ENCODE results near the gene TTI1.
"Not testable (repeated sequence)": the region's sequence is repeated elsewhere in the genome, so short reads cannot be mapped to it uniquely, and the experiment has no call there.

TTI1 gene

DNA sequence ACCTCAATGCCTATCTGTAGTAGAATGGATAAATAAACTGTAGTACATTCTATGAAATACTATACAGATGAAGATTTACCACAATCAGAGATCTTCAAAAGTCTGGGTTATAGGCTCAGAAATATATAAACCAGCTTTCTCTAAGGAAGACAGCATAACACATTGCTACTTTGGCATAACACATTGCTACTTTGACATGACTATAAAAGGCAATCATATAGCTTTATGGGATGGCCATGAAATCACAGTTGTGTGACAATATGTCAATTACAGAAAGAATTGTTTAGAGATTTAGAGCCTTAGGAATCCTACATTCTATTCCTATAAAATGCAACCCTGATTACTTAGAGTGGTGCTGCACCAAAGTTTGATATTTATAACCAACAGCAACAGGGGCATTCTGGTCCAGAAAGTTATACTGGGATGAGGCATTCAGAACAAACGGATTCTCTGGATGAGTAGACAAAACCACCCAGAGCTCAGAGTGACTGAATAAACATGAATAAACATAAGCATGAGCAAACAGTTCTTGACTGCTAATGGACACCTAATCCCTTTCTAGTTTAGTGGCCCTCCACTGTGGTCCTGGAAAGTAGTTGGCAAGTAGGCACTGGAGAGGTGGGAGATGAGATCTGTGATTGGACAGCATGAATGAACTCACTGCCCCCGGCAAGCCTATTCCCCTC, 12.0 kb downstream of the TTI1 start:
- H3K27ac ChIP-seq (ENCODE audit: low read depth, low read length): no peak overlapping the region
- H3K4me1 ChIP-seq (ENCODE audit: control insufficient read depth, insufficient read depth, low read length): no peaks in the 10 kb centered on the region
- H3K9ac ChIP-seq (ENCODE audit: low read length): no peak overlapping the region
- no peak overlapping the region for H3K4me3 ChIP-seq (ENCODE audit: low read length)
- H3K36me3 ChIP-seq (ENCODE audit: control insufficient read depth, insufficient read depth, low read length): peaks cover 8% of the 10 kb centered on the region
- no peaks in the 10 kb centered on the region for H3K27me3 ChIP-seq (ENCODE audit: control insufficient read depth, insufficient read depth, low read length)

DNA sequence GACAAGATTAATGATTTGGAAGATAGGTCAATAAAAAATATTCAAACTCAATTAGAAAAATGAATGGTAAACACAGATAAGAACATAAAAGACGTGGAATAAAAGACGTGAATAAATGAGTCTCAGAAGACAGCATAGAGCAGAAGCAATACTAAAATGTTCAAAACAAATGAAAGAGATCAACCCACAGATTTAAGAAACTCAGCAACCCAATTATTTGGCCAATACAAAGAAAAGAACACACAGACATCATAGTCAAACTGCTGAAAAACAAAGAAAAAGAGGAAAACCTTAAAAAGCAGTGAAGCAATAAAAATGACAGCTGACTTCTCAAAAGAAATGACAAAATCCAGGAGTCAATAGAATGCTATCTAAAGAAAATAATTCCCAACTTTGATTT, 14.9 kb downstream of the TTI1 start:
- Histone ChIP-seq H3K9ac (ENCODE audit: low read length) (no peak overlapping the region), H3K27me3 (ENCODE audit: control insufficient read depth, insufficient read depth, low read length) (no peaks in the 10 kb centered on the region), H3K4me1 (ENCODE audit: control insufficient read depth, insufficient read depth, low read length) (no peaks in the 10 kb centered on the region), H3K4me3 (ENCODE audit: low read length) (no peak overlapping the region), H3K27ac (ENCODE audit: low read depth, low read length) (no peak overlapping the region), H3K36me3 (ENCODE audit: control insufficient read depth, insufficient read depth, low read length) (peaks cover 8% of the 10 kb centered on the region)

DNA sequence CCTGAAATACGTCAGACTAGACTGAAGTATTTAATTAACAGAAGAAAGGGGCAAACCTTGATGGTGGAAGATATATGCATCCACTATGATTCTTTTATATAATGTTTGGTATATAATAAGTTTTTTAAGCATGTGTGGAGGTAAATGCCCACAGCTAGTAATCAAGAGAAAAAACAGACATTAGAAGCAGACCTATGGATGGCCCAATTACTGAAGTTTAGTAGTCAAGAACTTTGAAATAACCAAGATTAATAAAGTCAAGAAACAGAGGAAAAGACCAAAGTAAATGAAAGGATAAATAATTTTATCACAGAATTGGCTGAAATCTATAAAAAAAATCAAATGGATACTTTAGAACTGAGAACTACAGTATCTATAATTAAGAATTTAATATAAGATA, 15.3 kb downstream of the TTI1 start:
- H3K27me3 ChIP-seq (ENCODE audit: control insufficient read depth, insufficient read depth, low read length): no peaks in the 10 kb centered on the region
- H3K27ac ChIP-seq (ENCODE audit: low read depth, low read length): no peak overlapping the region
- H3K36me3 ChIP-seq (ENCODE audit: control insufficient read depth, insufficient read depth, low read length): peaks cover 8% of the 10 kb centered on the region
- no peak overlapping the region for H3K4me3 ChIP-seq (ENCODE audit: low read length)
- H3K9ac ChIP-seq (ENCODE audit: low read length): no peak overlapping the region
- H3K4me1 ChIP-seq (ENCODE audit: control insufficient read depth, insufficient read depth, low read length): no peaks in the 10 kb centered on the region

DNA sequence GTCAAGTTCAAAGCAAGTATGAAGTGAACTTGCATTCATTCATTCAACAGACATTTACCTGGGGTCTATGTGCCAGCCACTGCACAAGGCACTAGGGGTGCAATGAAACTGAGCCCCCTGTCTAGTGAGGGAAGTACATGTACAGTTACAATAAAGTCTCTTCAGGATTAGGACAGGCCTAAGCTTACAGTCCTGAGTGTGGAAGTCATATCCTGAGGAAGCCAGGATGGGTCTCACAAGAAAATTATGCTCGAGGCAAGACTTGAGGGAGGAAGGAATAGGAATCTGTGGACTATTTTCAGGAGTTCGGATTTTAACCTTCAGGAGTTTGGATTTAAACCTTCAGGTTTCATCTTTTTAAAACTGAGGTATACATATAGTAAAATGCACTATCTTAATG, 19.4 kb downstream of the TTI1 start:
- Histone ChIP-seq H3K4me3 (ENCODE audit: low read length) (no peak overlapping the region), H3K4me1 (ENCODE audit: control insufficient read depth, insufficient read depth, low read length) (no peaks in the 10 kb centered on the region)

DNA sequence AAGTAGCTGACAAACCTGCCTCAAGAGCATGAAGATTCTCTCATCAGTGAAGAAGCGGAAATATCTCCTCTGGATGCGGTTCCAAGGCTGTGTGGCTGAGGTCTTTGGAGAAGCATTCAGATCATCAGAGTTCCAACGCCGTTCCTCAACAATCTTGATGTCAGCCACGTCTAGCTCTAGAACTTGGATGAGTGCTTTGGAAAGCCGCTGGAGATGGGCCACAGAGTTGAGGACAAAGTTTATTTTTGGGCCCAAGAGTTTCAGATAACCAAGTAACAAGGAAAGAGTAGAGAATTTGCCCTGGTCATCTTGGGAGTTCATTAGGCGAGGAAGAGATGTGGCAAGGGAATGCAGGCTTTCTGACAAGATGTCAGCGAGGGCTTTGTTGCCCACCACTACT, 20.9 kb downstream of the TTI1 start:
- Histone ChIP-seq H3K36me3 (ENCODE audit: control insufficient read depth, insufficient read depth, low read length) (peaks cover 17% of the 10 kb centered on the region), H3K27me3 (ENCODE audit: control insufficient read depth, insufficient read depth, low read length) (no peaks in the 10 kb centered on the region), H3K4me3 (ENCODE audit: low read length) (no peak overlapping the region), H3K9ac (ENCODE audit: low read length) (no peak overlapping the region), H3K4me1 (ENCODE audit: control insufficient read depth, insufficient read depth, low read length) (no peaks in the 10 kb centered on the region), H3K27ac (ENCODE audit: low read depth, low read length) (no peak overlapping the region)

More for the DNA sequence above, 19.4 kb downstream of the TTI1 start:
- Histone ChIP-seq H3K9ac (ENCODE audit: low read length) (no peak overlapping the region), H3K27ac (ENCODE audit: low read depth, low read length) (no peak overlapping the region), H3K27me3 (ENCODE audit: control insufficient read depth, insufficient read depth, low read length) (no peaks in the 10 kb centered on the region), H3K36me3 (ENCODE audit: control insufficient read depth, insufficient read depth, low read length) (peaks cover 22% of the 10 kb centered on the region)

DNA sequence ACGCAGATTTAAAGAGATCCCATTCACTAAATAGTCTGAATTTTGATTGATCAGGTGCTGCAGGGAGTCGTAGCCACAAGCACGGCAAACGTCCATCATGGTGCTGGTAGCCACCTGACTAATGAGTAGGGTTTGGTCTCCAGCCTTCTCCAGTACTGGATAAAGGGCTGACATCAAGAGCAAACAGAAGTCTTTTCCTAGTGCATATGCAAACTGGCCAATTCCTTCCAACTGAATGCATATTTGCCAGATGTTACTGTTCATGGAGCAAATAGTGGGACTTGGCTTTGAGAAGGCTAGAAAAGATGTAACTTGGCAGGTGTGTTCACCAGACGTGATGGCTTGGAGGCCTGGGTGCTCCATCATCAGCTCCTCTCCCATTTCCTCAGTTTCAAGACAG, 21.6 kb downstream of the TTI1 start:
- Histone ChIP-seq H3K27me3 (ENCODE audit: control insufficient read depth, insufficient read depth, low read length) (no peaks in the 10 kb centered on the region), H3K36me3 (ENCODE audit: control insufficient read depth, insufficient read depth, low read length) (peaks cover 16% of the 10 kb centered on the region), H3K9ac (ENCODE audit: low read length) (no peak overlapping the region), H3K27ac (ENCODE audit: low read depth, low read length) (no peak overlapping the region), H3K4me3 (ENCODE audit: low read length) (no peak overlapping the region), H3K4me1 (ENCODE audit: control insufficient read depth, insufficient read depth, low read length) (no peaks in the 10 kb centered on the region)

DNA sequence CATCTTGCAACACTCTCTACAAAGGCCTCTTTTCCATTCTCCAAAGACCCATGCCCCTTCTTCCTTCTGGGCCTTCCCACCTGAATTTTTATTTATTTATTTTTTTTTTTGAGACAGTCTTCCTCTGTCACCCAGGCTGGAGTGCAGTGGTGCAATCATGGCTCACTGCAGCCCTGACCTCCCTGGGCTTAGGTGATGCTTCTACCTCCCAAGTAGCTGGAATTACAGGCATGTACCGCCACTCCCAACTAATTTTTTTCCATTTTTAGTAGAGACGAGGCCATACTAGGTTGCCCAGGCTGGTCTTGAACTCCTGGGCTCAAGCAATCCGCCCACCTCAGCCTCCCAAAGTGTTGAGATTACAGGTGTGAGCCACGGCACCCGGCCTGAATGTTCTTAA, 23.8 kb downstream of the TTI1 start:
- H3K36me3 ChIP-seq (ENCODE audit: control insufficient read depth, insufficient read depth, low read length): peaks cover 21% of the 10 kb centered on the region
- H3K4me3 ChIP-seq (ENCODE audit: low read length); H3K4me1 ChIP-seq (ENCODE audit: control insufficient read depth, insufficient read depth, low read length); H3K27ac ChIP-seq (ENCODE audit: low read depth, low read length); H3K27me3 ChIP-seq (ENCODE audit: control insufficient read depth, insufficient read depth, low read length); H3K9ac ChIP-seq (ENCODE audit: low read length): not testable (repeated sequence)

DNA sequence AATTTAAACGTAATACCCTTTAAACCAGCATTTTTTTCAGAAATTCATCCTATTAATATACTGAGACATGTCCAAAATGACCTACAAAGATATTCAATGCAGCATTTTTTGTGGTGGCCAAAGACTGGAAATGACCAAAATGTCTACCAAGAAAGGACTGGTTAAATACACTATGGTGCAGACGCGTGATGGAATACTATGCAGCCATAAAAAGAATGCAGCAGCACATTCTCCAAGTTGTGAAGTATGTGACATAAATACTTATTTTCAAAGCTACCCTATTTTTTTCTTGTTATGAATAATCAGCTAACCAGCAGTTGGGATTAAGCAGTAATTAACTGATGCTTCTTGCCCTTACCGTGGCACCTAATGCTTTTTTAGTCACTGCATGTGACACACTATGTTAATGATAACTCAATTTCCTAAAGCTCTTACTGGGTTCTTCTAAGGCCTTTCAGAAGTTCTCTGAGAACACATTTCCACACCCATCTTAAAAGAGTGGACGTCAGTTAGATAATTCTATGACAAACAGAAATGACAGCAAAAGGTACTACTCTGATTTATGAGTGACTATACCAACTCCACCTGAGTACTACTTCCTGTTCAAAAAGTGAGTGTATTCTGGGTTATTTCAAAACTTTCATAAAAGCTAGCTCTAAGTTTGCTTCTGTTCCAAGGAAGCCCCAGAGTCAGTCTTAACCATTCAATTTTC, 24.9 kb downstream of the TTI1 start:
- Histone ChIP-seq H3K4me3 (ENCODE audit: low read length) (no peak overlapping the region), H3K4me1 (ENCODE audit: control insufficient read depth, insufficient read depth, low read length) (no peaks in the 10 kb centered on the region), H3K27me3 (ENCODE audit: control insufficient read depth, insufficient read depth, low read length) (no peaks in the 10 kb centered on the region), H3K9ac (ENCODE audit: low read length) (no peak overlapping the region), H3K36me3 (ENCODE audit: control insufficient read depth, insufficient read depth, low read length) (peaks cover 21% of the 10 kb centered on the region), H3K27ac (ENCODE audit: low read depth, low read length) (no peak overlapping the region)

DNA sequence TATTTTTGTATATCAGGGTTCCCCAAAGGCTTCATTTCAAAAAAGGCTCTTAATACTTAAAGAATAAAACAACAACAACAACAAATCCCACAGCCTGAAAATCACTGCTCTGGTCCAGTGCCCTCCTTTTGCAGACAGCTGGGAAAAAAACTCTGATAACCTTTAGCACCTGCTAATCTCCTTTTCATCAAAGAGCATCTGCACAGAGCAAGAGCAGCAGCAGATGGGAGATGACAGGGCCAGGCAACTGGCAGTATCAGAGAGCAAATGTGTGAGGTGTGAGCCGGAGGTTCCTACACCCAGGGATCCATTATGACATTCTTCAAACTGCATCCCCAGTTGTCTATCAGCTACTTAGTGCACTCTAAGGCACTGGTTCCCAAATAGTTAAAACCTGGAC, 25.7 kb downstream of the TTI1 start:
- H3K4me3 ChIP-seq (ENCODE audit: low read length): no peak overlapping the region
- H3K27me3 ChIP-seq (ENCODE audit: control insufficient read depth, insufficient read depth, low read length): no peaks in the 10 kb centered on the region
- H3K4me1 ChIP-seq (ENCODE audit: control insufficient read depth, insufficient read depth, low read length): no peaks in the 10 kb centered on the region
- H3K9ac ChIP-seq (ENCODE audit: low read length): no peak overlapping the region
- H3K36me3 ChIP-seq (ENCODE audit: control insufficient read depth, insufficient read depth, low read length): peaks cover 20% of the 10 kb centered on the region
- no peak overlapping the region for H3K27ac ChIP-seq (ENCODE audit: low read depth, low read length)

DNA sequence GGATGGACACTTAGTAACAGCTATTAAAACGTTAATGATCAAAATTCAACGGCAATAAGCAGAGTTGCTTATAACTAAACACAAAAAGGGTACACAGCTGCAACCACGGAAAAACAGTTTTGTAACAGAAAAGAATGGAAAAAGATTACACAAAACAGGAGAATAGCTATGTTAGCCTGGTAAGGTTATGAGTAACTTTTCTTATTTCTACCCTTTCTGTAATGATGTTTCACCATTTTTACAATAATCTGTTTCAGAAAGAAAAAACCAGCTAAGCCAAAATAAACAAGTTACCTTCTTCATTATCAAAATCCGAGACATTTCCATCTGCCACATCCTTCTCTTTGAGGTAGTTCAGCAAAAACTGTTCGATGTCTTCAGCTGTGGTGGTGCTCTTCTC, 27.4 kb downstream of the TTI1 start:
- no peaks in the 10 kb centered on the region for H3K4me1 ChIP-seq (ENCODE audit: control insufficient read depth, insufficient read depth, low read length)
- H3K4me3 ChIP-seq (ENCODE audit: low read length): no peak overlapping the region
- no peaks in the 10 kb centered on the region for H3K27me3 ChIP-seq (ENCODE audit: control insufficient read depth, insufficient read depth, low read length)
- no peak overlapping the region for H3K27ac ChIP-seq (ENCODE audit: low read depth, low read length)
- peaks cover 12% of the 10 kb centered on the region for H3K36me3 ChIP-seq (ENCODE audit: control insufficient read depth, insufficient read depth, low read length)
- no peak overlapping the region for H3K9ac ChIP-seq (ENCODE audit: low read length)

DNA sequence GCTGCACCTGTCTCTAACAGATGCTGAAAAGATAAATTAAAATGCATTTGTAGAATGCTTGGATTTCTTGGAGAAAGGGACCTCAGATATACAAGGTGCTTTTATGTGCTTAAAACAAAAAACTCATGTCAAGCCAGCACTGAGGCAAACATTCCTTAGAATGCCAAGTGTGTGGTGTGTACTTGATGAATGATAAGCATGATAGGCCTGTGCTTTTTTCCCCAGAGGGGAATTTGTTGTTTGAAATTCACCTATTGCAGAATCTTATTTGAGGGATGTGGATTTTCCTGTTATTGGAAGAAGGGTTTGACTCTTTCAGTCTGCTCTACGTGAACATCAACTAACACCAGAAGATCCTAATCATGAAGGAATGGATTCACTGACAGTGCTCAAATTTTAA, 28.8 kb downstream of the TTI1 start:
- peaks cover 20% of the 10 kb centered on the region for H3K36me3 ChIP-seq (ENCODE audit: control insufficient read depth, insufficient read depth, low read length)
- no peak overlapping the region for H3K4me3 ChIP-seq (ENCODE audit: low read length)
- no peaks in the 10 kb centered on the region for H3K4me1 ChIP-seq (ENCODE audit: control insufficient read depth, insufficient read depth, low read length)
- H3K27me3 ChIP-seq (ENCODE audit: control insufficient read depth, insufficient read depth, low read length): no peaks in the 10 kb centered on the region
- no peak overlapping the region for H3K9ac ChIP-seq (ENCODE audit: low read length)
- no peak overlapping the region for H3K27ac ChIP-seq (ENCODE audit: low read depth, low read length)

DNA sequence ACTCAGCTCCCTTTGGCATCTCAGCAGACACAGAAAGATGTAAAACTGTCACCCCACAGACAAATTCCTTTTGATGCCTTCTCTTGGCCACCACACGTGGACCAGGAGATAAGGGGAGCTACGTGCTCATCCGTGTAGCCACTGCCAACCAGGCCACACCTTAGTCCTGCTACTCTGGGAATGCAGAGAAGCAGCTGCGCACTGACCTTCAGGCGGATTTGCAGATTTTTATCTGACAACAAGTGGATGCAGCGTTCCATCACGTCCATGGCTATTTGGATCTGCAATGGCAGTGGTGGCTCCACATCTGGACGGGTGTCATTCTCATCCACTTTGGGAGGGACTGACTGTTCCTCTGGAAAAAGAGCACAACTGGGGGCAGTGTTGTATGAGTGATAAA, 30.8 kb downstream of the TTI1 start:
- Histone ChIP-seq H3K9ac (ENCODE audit: low read length) (no peak overlapping the region), H3K27ac (ENCODE audit: low read depth, low read length) (no peak overlapping the region), H3K4me1 (ENCODE audit: control insufficient read depth, insufficient read depth, low read length) (no peaks in the 10 kb centered on the region), H3K4me3 (ENCODE audit: low read length) (no peak overlapping the region), H3K36me3 (ENCODE audit: control insufficient read depth, insufficient read depth, low read length) (peaks cover 27% of the 10 kb centered on the region), H3K27me3 (ENCODE audit: control insufficient read depth, insufficient read depth, low read length) (no peaks in the 10 kb centered on the region)

DNA sequence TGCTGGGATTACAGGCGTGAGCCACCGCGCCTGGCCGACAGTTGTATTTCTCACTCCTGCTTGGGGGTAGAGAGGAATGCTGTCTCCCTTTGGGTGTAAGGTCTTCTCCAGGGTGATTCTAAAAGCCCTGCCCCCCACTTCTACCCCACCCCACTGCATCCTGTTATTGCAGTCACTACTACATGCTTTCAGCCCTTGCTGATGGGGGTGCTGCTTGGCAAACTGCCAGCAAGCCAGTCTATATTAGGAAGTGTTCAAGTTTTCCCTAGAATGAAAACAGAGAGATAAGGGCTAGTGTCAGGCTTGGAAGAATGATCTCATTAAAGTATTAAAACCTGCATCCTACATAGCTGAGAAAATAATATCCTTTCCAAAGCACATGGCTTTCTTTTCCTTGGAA, 31.3 kb downstream of the TTI1 start:
- no peaks in the 10 kb centered on the region for H3K4me1 ChIP-seq (ENCODE audit: control insufficient read depth, insufficient read depth, low read length)
- no peak overlapping the region for H3K4me3 ChIP-seq (ENCODE audit: low read length)
- no peaks in the 10 kb centered on the region for H3K27me3 ChIP-seq (ENCODE audit: control insufficient read depth, insufficient read depth, low read length)
- H3K27ac ChIP-seq (ENCODE audit: low read depth, low read length): no peak overlapping the region
- peaks cover 27% of the 10 kb centered on the region for H3K36me3 ChIP-seq (ENCODE audit: control insufficient read depth, insufficient read depth, low read length)
- H3K9ac ChIP-seq (ENCODE audit: low read length): no peak overlapping the region

Measured in rectal smooth muscle tissue (tissue), 1 donor.